Activated CD4-positive, alpha-beta T cell treated with anti-CD3 and anti-CD28 coated beads, Interleukin-2, Interleukin-4, amounts not matched to agents 100 ng/mL and 50 ng/mL, durations not matched to agents 16 hours and 8 hours (primary cell): Measurements from ENCODE around the gene NHLRC1.

Source experiments
- DNase-seq: peaks from one replicate; pipeline ENCODE4 v3.0.0-alpha.2; 2020; ENCODE audit warnings: low spot score

The NHLRC1 gene

GRCh38 chr6:18081025-18081668 lies 41.3 kb downstream of the NHLRC1 start:
- no peak for DNase-seq

- no peak for DNase-seq
These were observed 41.9 kb downstream of the NHLRC1 start for GRCh38 chr6:18080544-18080943.

GRCh38 chr6:18078866-18079265 lies 43.6 kb downstream of the NHLRC1 start:
- no peak for DNase-seq

- DNase-seq: no peak
These were observed 46.2 kb downstream of the NHLRC1 start for GRCh38 chr6:18076231-18076630.

GRCh38 chr6:18072841-18073240 lies 49.6 kb downstream of the NHLRC1 start:
- DNase-seq: no peak

GRCh38 chr6:18070486-18070885 lies 52.0 kb downstream of the NHLRC1 start:
- no peak for DNase-seq
